ENCODE measurements around the gene SEC14L1.

DNA sequence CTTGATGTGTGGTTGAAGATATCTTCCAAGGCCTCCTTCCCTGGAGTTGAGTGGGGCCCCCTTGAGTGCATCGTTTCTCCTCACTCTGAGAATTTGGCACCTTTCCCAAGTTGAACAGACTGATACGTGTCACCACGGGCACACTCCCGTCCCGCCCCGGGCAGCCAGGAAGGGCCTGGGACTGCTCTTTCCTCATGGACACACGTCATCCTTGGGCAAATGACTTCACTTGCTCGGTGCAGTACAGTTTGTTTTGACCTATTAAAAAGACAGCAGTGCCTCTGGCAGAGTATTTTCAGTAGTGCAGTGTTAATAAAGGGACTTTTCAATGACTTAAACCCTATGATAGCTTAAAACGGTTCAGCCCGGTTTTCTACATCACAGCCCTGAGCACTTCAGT is 59.9 kb downstream of the SEC14L1 start:
- TF ChIP-seq POLR2A (IDR thresholded peaks at IDR 0.05; ENCODE audit: control extremely low read depth in 1 of 2, low read depth in 2 of 2, low read length in 2 of 2), result no peak
- TF ChIP-seq SP1 (IDR thresholded peaks at IDR 0.05; ENCODE audit: low read depth, low read length), result no peak
- TF ChIP-seq, protein P1, sequence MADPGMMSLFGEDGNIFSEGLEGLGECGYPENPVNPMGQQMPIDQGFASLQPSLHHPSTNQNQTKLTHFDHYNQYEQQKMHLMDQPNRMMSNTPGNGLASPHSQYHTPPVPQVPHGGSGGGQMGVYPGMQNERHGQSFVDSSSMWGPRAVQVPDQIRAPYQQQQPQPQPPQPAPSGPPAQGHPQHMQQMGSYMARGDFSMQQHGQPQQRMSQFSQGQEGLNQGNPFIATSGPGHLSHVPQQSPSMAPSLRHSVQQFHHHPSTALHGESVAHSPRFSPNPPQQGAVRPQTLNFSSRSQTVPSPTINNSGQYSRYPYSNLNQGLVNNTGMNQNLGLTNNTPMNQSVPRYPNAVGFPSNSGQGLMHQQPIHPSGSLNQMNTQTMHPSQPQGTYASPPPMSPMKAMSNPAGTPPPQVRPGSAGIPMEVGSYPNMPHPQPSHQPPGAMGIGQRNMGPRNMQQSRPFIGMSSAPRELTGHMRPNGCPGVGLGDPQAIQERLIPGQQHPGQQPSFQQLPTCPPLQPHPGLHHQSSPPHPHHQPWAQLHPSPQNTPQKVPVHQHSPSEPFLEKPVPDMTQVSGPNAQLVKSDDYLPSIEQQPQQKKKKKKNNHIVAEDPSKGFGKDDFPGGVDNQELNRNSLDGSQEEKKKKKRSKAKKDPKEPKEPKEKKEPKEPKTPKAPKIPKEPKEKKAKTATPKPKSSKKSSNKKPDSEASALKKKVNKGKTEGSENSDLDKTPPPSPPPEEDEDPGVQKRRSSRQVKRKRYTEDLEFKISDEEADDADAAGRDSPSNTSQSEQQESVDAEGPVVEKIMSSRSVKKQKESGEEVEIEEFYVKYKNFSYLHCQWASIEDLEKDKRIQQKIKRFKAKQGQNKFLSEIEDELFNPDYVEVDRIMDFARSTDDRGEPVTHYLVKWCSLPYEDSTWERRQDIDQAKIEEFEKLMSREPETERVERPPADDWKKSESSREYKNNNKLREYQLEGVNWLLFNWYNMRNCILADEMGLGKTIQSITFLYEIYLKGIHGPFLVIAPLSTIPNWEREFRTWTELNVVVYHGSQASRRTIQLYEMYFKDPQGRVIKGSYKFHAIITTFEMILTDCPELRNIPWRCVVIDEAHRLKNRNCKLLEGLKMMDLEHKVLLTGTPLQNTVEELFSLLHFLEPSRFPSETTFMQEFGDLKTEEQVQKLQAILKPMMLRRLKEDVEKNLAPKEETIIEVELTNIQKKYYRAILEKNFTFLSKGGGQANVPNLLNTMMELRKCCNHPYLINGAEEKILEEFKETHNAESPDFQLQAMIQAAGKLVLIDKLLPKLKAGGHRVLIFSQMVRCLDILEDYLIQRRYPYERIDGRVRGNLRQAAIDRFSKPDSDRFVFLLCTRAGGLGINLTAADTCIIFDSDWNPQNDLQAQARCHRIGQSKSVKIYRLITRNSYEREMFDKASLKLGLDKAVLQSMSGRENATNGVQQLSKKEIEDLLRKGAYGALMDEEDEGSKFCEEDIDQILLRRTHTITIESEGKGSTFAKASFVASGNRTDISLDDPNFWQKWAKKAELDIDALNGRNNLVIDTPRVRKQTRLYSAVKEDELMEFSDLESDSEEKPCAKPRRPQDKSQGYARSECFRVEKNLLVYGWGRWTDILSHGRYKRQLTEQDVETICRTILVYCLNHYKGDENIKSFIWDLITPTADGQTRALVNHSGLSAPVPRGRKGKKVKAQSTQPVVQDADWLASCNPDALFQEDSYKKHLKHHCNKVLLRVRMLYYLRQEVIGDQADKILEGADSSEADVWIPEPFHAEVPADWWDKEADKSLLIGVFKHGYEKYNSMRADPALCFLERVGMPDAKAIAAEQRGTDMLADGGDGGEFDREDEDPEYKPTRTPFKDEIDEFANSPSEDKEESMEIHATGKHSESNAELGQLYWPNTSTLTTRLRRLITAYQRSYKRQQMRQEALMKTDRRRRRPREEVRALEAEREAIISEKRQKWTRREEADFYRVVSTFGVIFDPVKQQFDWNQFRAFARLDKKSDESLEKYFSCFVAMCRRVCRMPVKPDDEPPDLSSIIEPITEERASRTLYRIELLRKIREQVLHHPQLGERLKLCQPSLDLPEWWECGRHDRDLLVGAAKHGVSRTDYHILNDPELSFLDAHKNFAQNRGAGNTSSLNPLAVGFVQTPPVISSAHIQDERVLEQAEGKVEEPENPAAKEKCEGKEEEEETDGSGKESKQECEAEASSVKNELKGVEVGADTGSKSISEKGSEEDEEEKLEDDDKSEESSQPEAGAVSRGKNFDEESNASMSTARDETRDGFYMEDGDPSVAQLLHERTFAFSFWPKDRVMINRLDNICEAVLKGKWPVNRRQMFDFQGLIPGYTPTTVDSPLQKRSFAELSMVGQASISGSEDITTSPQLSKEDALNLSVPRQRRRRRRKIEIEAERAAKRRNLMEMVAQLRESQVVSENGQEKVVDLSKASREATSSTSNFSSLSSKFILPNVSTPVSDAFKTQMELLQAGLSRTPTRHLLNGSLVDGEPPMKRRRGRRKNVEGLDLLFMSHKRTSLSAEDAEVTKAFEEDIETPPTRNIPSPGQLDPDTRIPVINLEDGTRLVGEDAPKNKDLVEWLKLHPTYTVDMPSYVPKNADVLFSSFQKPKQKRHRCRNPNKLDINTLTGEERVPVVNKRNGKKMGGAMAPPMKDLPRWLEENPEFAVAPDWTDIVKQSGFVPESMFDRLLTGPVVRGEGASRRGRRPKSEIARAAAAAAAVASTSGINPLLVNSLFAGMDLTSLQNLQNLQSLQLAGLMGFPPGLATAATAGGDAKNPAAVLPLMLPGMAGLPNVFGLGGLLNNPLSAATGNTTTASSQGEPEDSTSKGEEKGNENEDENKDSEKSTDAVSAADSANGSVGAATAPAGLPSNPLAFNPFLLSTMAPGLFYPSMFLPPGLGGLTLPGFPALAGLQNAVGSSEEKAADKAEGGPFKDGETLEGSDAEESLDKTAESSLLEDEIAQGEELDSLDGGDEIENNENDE (IDR thresholded peaks at IDR 0.05; ENCODE audit: insufficient replicate concordance, low read length), result no peak
- no peak for TF ChIP-seq SIN3A (conservative IDR thresholded peaks at IDR 0.05 in 1 of 2, IDR thresholded peaks at IDR 0.05 in 1 of 2; ENCODE audit: low read depth in 1 of 2, low read length in 2 of 2)
- TF ChIP-seq YY1 (IDR thresholded peaks at IDR 0.05; ENCODE audit: low read depth, low read length), result no peak
- TF ChIP-seq, protein P2, sequence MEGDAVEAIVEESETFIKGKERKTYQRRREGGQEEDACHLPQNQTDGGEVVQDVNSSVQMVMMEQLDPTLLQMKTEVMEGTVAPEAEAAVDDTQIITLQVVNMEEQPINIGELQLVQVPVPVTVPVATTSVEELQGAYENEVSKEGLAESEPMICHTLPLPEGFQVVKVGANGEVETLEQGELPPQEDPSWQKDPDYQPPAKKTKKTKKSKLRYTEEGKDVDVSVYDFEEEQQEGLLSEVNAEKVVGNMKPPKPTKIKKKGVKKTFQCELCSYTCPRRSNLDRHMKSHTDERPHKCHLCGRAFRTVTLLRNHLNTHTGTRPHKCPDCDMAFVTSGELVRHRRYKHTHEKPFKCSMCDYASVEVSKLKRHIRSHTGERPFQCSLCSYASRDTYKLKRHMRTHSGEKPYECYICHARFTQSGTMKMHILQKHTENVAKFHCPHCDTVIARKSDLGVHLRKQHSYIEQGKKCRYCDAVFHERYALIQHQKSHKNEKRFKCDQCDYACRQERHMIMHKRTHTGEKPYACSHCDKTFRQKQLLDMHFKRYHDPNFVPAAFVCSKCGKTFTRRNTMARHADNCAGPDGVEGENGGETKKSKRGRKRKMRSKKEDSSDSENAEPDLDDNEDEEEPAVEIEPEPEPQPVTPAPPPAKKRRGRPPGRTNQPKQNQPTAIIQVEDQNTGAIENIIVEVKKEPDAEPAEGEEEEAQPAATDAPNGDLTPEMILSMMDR (IDR thresholded peaks at IDR 0.05; ENCODE audit: control extremely low read depth in 1 of 3, insufficient read depth in 1 of 3, low read depth in 1 of 3, low read length in 3 of 3), result no peak
- no peak for TF ChIP-seq FOSL1 (IDR thresholded peaks at IDR 0.05; ENCODE audit: insufficient read depth, low read depth, low read length)
- TF ChIP-seq CBX5 (IDR thresholded peaks at IDR 0.05; ENCODE audit: low read depth, low read length), result no peak
- no peak for TF ChIP-seq ASH2L (IDR thresholded peaks at IDR 0.05; ENCODE audit: low read length)
- no peak for TF ChIP-seq EP300 (IDR thresholded peaks at IDR 0.05; ENCODE audit: borderline replicate concordance in 1 of 2, low read depth in 2 of 2, low read length in 2 of 2)
- no peak for TF ChIP-seq TAF1 (IDR thresholded peaks at IDR 0.05; ENCODE audit: low read depth, low read length)
